ENCODE results near the gene LEMD2.

Gene LEMD2

GRCh38 chr6:33830635-33831240 is 41.8 kb upstream of the LEMD2 start:
- no peak overlapping the region for H3K4me3 ChIP-seq (ENCODE audit: low read length)
- DNase-seq (ENCODE audit: low read depth), result no peak
- no peak for TF ChIP-seq CTCF (IDR thresholded peaks at IDR 0.05; ENCODE audit: insufficient read depth, low read depth, low read length, missing control alignments)

- TF ChIP-seq CTCF (IDR thresholded peaks at IDR 0.05; ENCODE audit: insufficient read depth, low read depth, low read length, missing control alignments), result no peak
- no peak overlapping the region for H3K4me3 ChIP-seq (ENCODE audit: low read length)
- DNase-seq (ENCODE audit: low read depth), result no peak
These were observed 40.1 kb upstream of the LEMD2 start for GRCh38 chr6:33828764-33829731.

GRCh38 chr6:33828452-33828763 is 39.5 kb upstream of the LEMD2 start:
- DNase-seq (ENCODE audit: low read depth), result no peak
- H3K4me3 ChIP-seq (ENCODE audit: low read length), result no peak overlapping the region
- TF ChIP-seq CTCF (IDR thresholded peaks at IDR 0.05; ENCODE audit: insufficient read depth, low read depth, low read length, missing control alignments), result no peak

GRCh38 chr6:33827546-33828451 is 38.9 kb upstream of the LEMD2 start:
- H3K4me3 ChIP-seq (ENCODE audit: low read length), result no peak overlapping the region
- no peak for DNase-seq (ENCODE audit: low read depth)
- TF ChIP-seq CTCF (IDR thresholded peaks at IDR 0.05; ENCODE audit: insufficient read depth, low read depth, low read length, missing control alignments), result no peak

GRCh38 chr6:33826537-33826936 is 37.6 kb upstream of the LEMD2 start:
- H3K4me3 ChIP-seq (ENCODE audit: low read length), result no peak overlapping the region
- TF ChIP-seq CTCF (IDR thresholded peaks at IDR 0.05; ENCODE audit: insufficient read depth, low read depth, low read length, missing control alignments), result no peak
- DNase-seq (ENCODE audit: low read depth), result no peak

GRCh38 chr6:33824461-33825154 is 35.7 kb upstream of the LEMD2 start:
- DNase-seq (ENCODE audit: low read depth), result peak; percentile 49
- H3K4me3 ChIP-seq (ENCODE audit: low read length), result no peak overlapping the region
- TF ChIP-seq CTCF (IDR thresholded peaks at IDR 0.05; ENCODE audit: insufficient read depth, low read depth, low read length, missing control alignments), result no peak
